H1 (cell line): ENCODE data around the gene PCCA. TPM values are rescaled to one million over a fixed set of nuclear protein-coding genes. Genes with fewer than 3 reads are reported as not detected.

ENCODE experiments used
- CTCF ChIA-PET: fragments of 300-600 bp; sonication (Branson Sonifier 250); formaldehyde crosslinking; loops from one replicate; lab custom pipeline; 2021; ENCODE audit not compliant: partially characterized antibody; lab: Charles Lee
- POLR2A ChIA-PET: fragments of 300-600 bp; sonication (Branson Sonifier 250); formaldehyde crosslinking; loops from one replicate; lab custom pipeline; 2021; ENCODE audit warnings: inconsistent platforms; ENCODE audit not compliant: partially characterized antibody; lab: Charles Lee
- DNase-seq, 2 experiments: peaks; one replicate each; pipeline versions ENCODE4 v3.0.0 to v3.0.0-alpha.2; 2010 to 2022; ENCODE audit warnings: low spot score in 2 of 2, low read depth in 1 of 2, mixed read lengths in 1 of 2
- FAIRE-seq: peaks from 2 replicates; lab custom pipeline; 2011; peaks lifted over from hg19 to GRCh38; lab: Jason Lieb, UNC
- H2AFZ ChIP-seq: 2 replicates; pipeline ENCODE4 v1.8.1; 2012; ENCODE audit warnings: low read length, inconsistent platforms
- H2AK5ac ChIP-seq: 2 replicates; pipeline ENCODE4 v1.6.1; 2013; ENCODE audit warnings: low read depth, low read length
- H2BK120ac ChIP-seq: replicated peaks from 2 replicates; pipeline ENCODE3; 2013; ENCODE audit warnings: low read depth, low read length, inconsistent platforms
- H2BK12ac ChIP-seq: 2 replicates; pipeline ENCODE4 v1.6.1; 2013; ENCODE audit warnings: low read depth, low read length
- H2BK15ac ChIP-seq: 2 replicates; pipeline ENCODE4 v1.6.1; 2013; ENCODE audit warnings: low read length
- H2BK20ac ChIP-seq: 2 replicates; pipeline ENCODE4 v1.6.1; 2013; ENCODE audit warnings: low read length
- H2BK5ac ChIP-seq: 2 replicates; pipeline ENCODE4 v1.6.1; 2013; ENCODE audit warnings: low read depth, low read length
- H3K14ac ChIP-seq: 2 replicates; pipeline ENCODE4 v1.6.1; 2013; ENCODE audit warnings: inconsistent platforms; ENCODE audit not compliant: insufficient read length
- H3K18ac ChIP-seq: 2 replicates; pipeline ENCODE4 v1.6.1; 2013; ENCODE audit warnings: low read length; ENCODE audit errors: extremely low read depth
- H3K23ac ChIP-seq: 2 replicates; pipeline ENCODE4 v1.6.1; 2013; ENCODE audit warnings: inconsistent platforms; ENCODE audit not compliant: insufficient read length
- H3K23me2 ChIP-seq: 2 replicates; pipeline ENCODE4 v1.6.1; 2013; ENCODE audit warnings: low read depth, low read length
- H3K27ac ChIP-seq: 2 replicates; pipeline ENCODE4 v1.6.1; 2011; ENCODE audit warnings: low read depth, low read length, inconsistent platforms
- H3K27me3 ChIP-seq, 4 experiments: replicated peaks in 1 of 4; 1 replicate in 1 of 4; 2 replicates in 3 of 4; pipeline versions ENCODE4 v1.6.1 to v1.8.1; 2011 to 2013; ENCODE audit warnings: low read length in 3 of 4, mild to moderate bottlenecking in 3 of 4, inconsistent platforms in 2 of 4, mixed read lengths in 2 of 4, moderate library complexity in 1 of 4; ENCODE audit not compliant: control insufficient read depth in 3 of 4, insufficient read depth in 3 of 4; ENCODE audit errors: extremely low read depth in 1 of 4
- H3K36me3 ChIP-seq, 4 experiments: 2 replicates each; pipeline versions ENCODE4 v1.6.1 to v1.8.1; 2011 to 2013; ENCODE audit warnings: mild to moderate bottlenecking in 4 of 4, low read length in 3 of 4, moderate library complexity in 2 of 4, control low read depth in 1 of 4, inconsistent platforms in 1 of 4; ENCODE audit not compliant: insufficient read depth in 4 of 4, control insufficient read depth in 2 of 4
- H3K4ac ChIP-seq: replicated peaks from 2 replicates; pipeline ENCODE3; 2013; ENCODE audit warnings: low read length, low read depth, mixed read lengths, inconsistent platforms; ENCODE audit not compliant: insufficient read length
- H3K4me1 ChIP-seq, 4 experiments: replicated peaks in 1 of 4; 1 replicate in 1 of 4; 2 replicates in 3 of 4; pipeline versions ENCODE4 v1.6.1 to v1.8.1; 2011 to 2013; ENCODE audit warnings: low read length in 3 of 4, inconsistent platforms in 2 of 4, mixed read lengths in 1 of 4; ENCODE audit not compliant: insufficient read depth in 4 of 4, control insufficient read depth in 3 of 4
- H3K4me2 ChIP-seq, 2 experiments: 2 replicates each; pipeline versions ENCODE4 v1.6.1 to v1.8.1; 2011 to 2013; ENCODE audit warnings: low read depth in 2 of 2, low read length in 2 of 2, control low read depth in 1 of 2, inconsistent platforms in 1 of 2, mild to moderate bottlenecking in 1 of 2; ENCODE audit not compliant: insufficient read depth in 1 of 2
- H3K4me3 ChIP-seq, 4 experiments: fragments of 200-600, 300-600 bp in 1 of 4; sonication (generic), shearing (Covaris generic), sonication (Bioruptor Twin) in 1 of 4; 2 replicates each; pipeline versions ENCODE4 v1.5.1 to v1.8.1; 2011 to 2016; ENCODE audit warnings: low read length in 4 of 4, low read depth in 3 of 4, control low read depth in 2 of 4, inconsistent platforms in 2 of 4, mild to moderate bottlenecking in 2 of 4, mixed read lengths in 1 of 4, moderate library complexity in 1 of 4; ENCODE audit not compliant: insufficient read depth in 2 of 4; ENCODE audit errors: extremely low read depth in 1 of 4
- H3K56ac ChIP-seq: replicated peaks from 2 replicates; pipeline ENCODE3; 2013; ENCODE audit warnings: low read depth, mild to moderate bottlenecking, mixed read lengths, low read length, inconsistent platforms; ENCODE audit not compliant: insufficient read length
- H3K79me1 ChIP-seq: 2 replicates; pipeline ENCODE4 v1.6.1; 2013; ENCODE audit warnings: low read depth, low read length, control low read depth
- H3K79me2 ChIP-seq, 2 experiments: 2 replicates each; pipeline versions ENCODE4 v1.6.1 to v1.8.1; 2012 to 2013; ENCODE audit warnings: low read length in 2 of 2, mild to moderate bottlenecking in 2 of 2, inconsistent platforms in 1 of 2; ENCODE audit not compliant: insufficient read depth in 2 of 2, control insufficient read depth in 1 of 2
- H3K9ac ChIP-seq, 4 experiments: replicated peaks in 1 of 4; 1 replicate in 1 of 4; 2 replicates in 3 of 4; pipeline versions ENCODE4 v1.6.1 to v1.8.1; 2011 to 2013; ENCODE audit warnings: low read depth in 3 of 4, low read length in 3 of 4, control low read depth in 2 of 4, mild to moderate bottlenecking in 2 of 4, moderate library complexity in 2 of 4, inconsistent platforms in 1 of 4; ENCODE audit errors: extremely low read depth in 1 of 4
- H3K9me3 ChIP-seq, 2 experiments: 2 replicates each; pipeline versions ENCODE4 v1.6.1 to v1.8.1; 2012 to 2013; ENCODE audit warnings: mild to moderate bottlenecking in 2 of 2, moderate library complexity in 2 of 2, control low read depth in 1 of 2, inconsistent platforms in 1 of 2, low read depth in 1 of 2, low read length in 1 of 2, mixed read lengths in 1 of 2; ENCODE audit not compliant: insufficient read depth in 2 of 2
- H4K20me1 ChIP-seq, 2 experiments: replicated peaks in 1 of 2; 2 replicates each; pipeline versions ENCODE3 to v1.8.1; 2011 to 2013; ENCODE audit warnings: inconsistent platforms in 2 of 2, low read length in 2 of 2, mild to moderate bottlenecking in 1 of 2; ENCODE audit not compliant: insufficient read depth in 2 of 2, control insufficient read depth in 1 of 2
- H4K5ac ChIP-seq: 2 replicates; pipeline ENCODE4 v1.6.1; 2013; ENCODE audit warnings: low read length, low read depth, mixed read lengths, inconsistent platforms; ENCODE audit not compliant: insufficient read length
- H4K8ac ChIP-seq: 2 replicates; pipeline ENCODE4 v1.8.0; 2013; ENCODE audit warnings: mild to moderate bottlenecking, moderate library complexity, low read length, inconsistent platforms; ENCODE audit not compliant: insufficient read depth; ENCODE audit errors: extremely low read depth
- H4K91ac ChIP-seq: replicated peaks from 2 replicates; pipeline ENCODE3; 2013; ENCODE audit warnings: low read length, mixed read lengths, inconsistent platforms; ENCODE audit not compliant: insufficient read length
- GABPA ChIP-seq: IDR thresholded peaks from 2 replicates; pipeline ENCODE4 v1.6.1; 2011; ENCODE audit warnings: mild to moderate bottlenecking, low read length, moderate library complexity, borderline replicate concordance; ENCODE audit not compliant: insufficient read depth
- KDM4A ChIP-seq: IDR thresholded peaks from one replicate; pipeline ENCODE4 v1.7.1; 2012; ENCODE audit warnings: low read depth, mild to moderate bottlenecking, moderate library complexity, low read length, inconsistent platforms; ENCODE audit not compliant: severe bottlenecking
- SIN3A ChIP-seq, 2 experiments: IDR thresholded peaks in 1 of 2; conservative IDR thresholded peaks in 1 of 2; 2 replicates each; pipeline ENCODE4 v1.6.1; 2011 to 2012; ENCODE audit warnings: low read length in 2 of 2, improper control_type of control experiment in 1 of 2, low read depth in 1 of 2, mild to moderate bottlenecking in 1 of 2
- SP2 ChIP-seq: IDR thresholded peaks from 2 replicates; pipeline ENCODE4 v1.6.1; 2012; ENCODE audit warnings: mild to moderate bottlenecking, low read length, inconsistent platforms
- SRF ChIP-seq: IDR thresholded peaks from 2 replicates; pipeline ENCODE4 v1.6.1; 2011; ENCODE audit warnings: mild to moderate bottlenecking, low read depth, low read length, moderate library complexity
- SUZ12 ChIP-seq: fragments of 200-600 bp; sonication (generic); IDR thresholded peaks from 2 replicates; pipeline ENCODE4 v1.6.1; 2012; ENCODE audit warnings: mild to moderate bottlenecking, inconsistent platforms, low read length, moderate library complexity, mixed read lengths
- TAF7 ChIP-seq: optimal IDR thresholded peaks from 2 replicates; pipeline ENCODE3; 2011; ENCODE audit warnings: low read depth, mild to moderate bottlenecking, inconsistent platforms, low read length, moderate library complexity, borderline replicate concordance
- WGBS, 2 experiments: shearing (Covaris generic) in 1 of 2; methylation state at CpG; one replicate each; pipeline versions ENCODE4 v1.1.6 to v1.1.7; 2013 to 2015; ENCODE audit warnings: low lambda C conversion rate in 2 of 2, mixed read lengths in 2 of 2, inconsistent platforms in 1 of 2, low coverage in 1 of 2, missing lambda C conversion rate in 1 of 2; ENCODE audit not compliant: insufficient replicate concordance in 2 of 2, insufficient coverage in 1 of 2, insufficient read length in 1 of 2; ENCODE audit errors: extremely low coverage in 1 of 2, missing lambda C conversion rate in 1 of 2; 5-methylcytosine and 5-hydroxymethylcytosine counted together
- polyA plus RNA-seq, 7 experiments: library from polyadenylated mRNA; depleted of rRNA in 3 of 7; stranded (reverse) in 5 of 7; unstranded in 2 of 7; fragments of >200 nt in 5 of 7; fragments of 200-250 nt in 2 of 7; gene quantifications; 1 replicate in 5 of 7; 2 replicates in 1 of 7; 4 replicates in 1 of 7; pipeline versions ENCODE4 v1.2.1 to v1.2.3, GENCODE V29; 2011 to 2013; ENCODE audit warnings: missing spikeins in 2 of 7, mixed read lengths in 2 of 7
- total RNA-seq: library from RNA; stranded (reverse); fragmentation: NEBNext Ultra II Directional; extraction: Animal tissue kit (Norgen Biotek cat#: 25700); gene quantifications from 2 replicates; pipeline ENCODE4 v1.2.1, GENCODE V29; 2021
- TF ChIP-seq, protein P1 (sequence below): IDR thresholded peaks from 2 replicates; pipeline ENCODE4 v1.6.1; 2011; ENCODE audit warnings: low read depth, mild to moderate bottlenecking, low read length; ENCODE audit not compliant: insufficient read depth

The PCCA gene
- total and polyA plus RNA-seq, 2 of the 8 experiments (the other 6 are each of a cell fraction or from before 2014, with no cell fraction given) = 18.4 to 49.8 TPM

DNA sequence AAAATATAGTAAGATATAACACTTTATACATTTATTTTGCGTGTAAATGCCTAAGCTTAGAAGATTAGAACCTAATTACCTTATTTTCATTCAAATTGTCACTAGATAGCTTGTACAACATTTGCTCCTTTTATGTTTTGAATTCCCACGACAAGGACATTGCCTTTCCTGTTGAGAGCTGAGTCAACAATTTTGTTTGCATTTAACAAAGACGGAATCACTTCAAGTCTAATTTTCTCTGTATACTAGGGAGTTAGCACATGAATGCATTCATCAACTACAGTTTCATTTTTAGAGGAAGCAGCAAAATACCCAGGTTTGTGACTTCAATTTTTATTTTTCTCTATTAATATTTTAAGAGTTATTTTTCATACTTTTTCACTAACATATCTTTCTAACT, 48.7 kb upstream of the PCCA start:
- H2BK15ac ChIP-seq = no peak overlapping the region
- ChIA-PET CTCF (interaction anchor here (0.6 to 0.8 kb wide), 2 partner anchors 8 to 43 kb away, joined by 3 read pairs; no protein-coding TSS in a partner anchor), POLR2A (no interaction called here)
- H3K4me3 ChIP-seq = no peak overlapping the region
- H4K8ac ChIP-seq = no peak overlapping the region
- no peak overlapping the region for H3K56ac ChIP-seq
- H2AFZ ChIP-seq = no peak overlapping the region
- H4K91ac ChIP-seq = no peak overlapping the region
- no peak overlapping the region for H3K27ac ChIP-seq
- 60% methylated on average over 3 of the region's 3 CpGs; no CpG with 5 or more reads in 1 of the 2 experiments for WGBS, 2 experiments
- H3K4me2 ChIP-seq = no peak overlapping the region
- no peak overlapping the region for H2BK5ac ChIP-seq
- H3K23me2 ChIP-seq = no peaks in the 10 kb centered on the region; the same call in 1 of the 2 replicates
- H3K9me3 ChIP-seq = no peaks in the 10 kb centered on the region
- no peak overlapping the region for H2AK5ac ChIP-seq
- H3K23ac ChIP-seq = no peak overlapping the region
- no peaks in the 10 kb centered on the region for H4K20me1 ChIP-seq
- H3K18ac ChIP-seq = no peak overlapping the region
- H3K9ac ChIP-seq = no peak overlapping the region
- no peaks in the 10 kb centered on the region for H3K79me1 ChIP-seq
- H3K79me2 ChIP-seq = no peaks in the 10 kb centered on the region
- no peak overlapping the region for H2BK120ac ChIP-seq
- H2BK20ac ChIP-seq = no peak overlapping the region
- no peak overlapping the region for H4K5ac ChIP-seq
- H3K14ac ChIP-seq = no peak overlapping the region
- no peak for DNase-seq
- H3K27me3 ChIP-seq = no peaks in the 10 kb centered on the region
- no peak overlapping the region for H2BK12ac ChIP-seq
- FAIRE-seq = no peak
- H3K36me3 ChIP-seq = no peaks in the 10 kb centered on the region
- no peaks in the 10 kb centered on the region for H3K4me1 ChIP-seq
- H3K4ac ChIP-seq = no peak overlapping the region
- TF ChIP-seq KDM4A = no peak
- no peak for TF ChIP-seq SUZ12
- no peak for TF ChIP-seq GABPA
- no peak for TF ChIP-seq SP2
- TF ChIP-seq SRF = no peak
- TF ChIP-seq, protein P1, sequence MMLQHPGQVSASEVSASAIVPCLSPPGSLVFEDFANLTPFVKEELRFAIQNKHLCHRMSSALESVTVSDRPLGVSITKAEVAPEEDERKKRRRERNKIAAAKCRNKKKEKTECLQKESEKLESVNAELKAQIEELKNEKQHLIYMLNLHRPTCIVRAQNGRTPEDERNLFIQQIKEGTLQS = no peak
- no peak for TF ChIP-seq SIN3A (conservative IDR thresholded peaks at IDR 0.05 in 1 of 2, IDR thresholded peaks at IDR 0.05 in 1 of 2; ENCODE audit: low read depth in 1 of 2, low read length in 2 of 2)
- no peak for TF ChIP-seq TAF7
- TF ChIP-seq, all 59 proteins: peak for 0
